ENCODE results near the gene DHRS3. TPM values are rescaled to one million over a fixed set of nuclear protein-coding genes. Genes with fewer than 3 reads are reported as not detected.
A peak's percentile ranks its signal among the peaks of the same experiment; 100 is the strongest.

DHRS3 gene
- total and polyA plus RNA-seq, 2 of the 13 experiments (the other 11 are each of a cell fraction or from before 2014, with no cell fraction given) = 48.5 to 90.5 TPM

DNA sequence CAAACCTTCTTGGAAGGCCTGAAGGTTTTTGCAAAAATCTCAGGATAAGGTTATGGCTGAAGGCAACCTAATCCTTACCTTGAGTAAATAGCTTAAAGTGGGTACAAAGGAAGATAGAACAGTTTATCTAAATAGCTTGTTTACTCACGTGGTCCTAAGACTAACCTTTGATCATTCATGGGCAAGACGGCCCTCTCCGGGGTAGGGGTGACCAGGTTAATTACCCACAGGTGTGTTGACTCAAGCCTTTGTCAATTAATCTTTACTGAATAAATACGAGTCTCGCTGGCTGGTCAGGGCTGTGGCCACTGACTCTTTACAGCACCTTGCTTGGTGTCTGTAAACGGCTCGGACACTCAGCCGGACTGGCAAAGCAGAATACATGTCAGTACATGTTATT is 36.6 kb upstream of the DHRS3 start (continued):
- TF ChIP-seq, protein P1, sequence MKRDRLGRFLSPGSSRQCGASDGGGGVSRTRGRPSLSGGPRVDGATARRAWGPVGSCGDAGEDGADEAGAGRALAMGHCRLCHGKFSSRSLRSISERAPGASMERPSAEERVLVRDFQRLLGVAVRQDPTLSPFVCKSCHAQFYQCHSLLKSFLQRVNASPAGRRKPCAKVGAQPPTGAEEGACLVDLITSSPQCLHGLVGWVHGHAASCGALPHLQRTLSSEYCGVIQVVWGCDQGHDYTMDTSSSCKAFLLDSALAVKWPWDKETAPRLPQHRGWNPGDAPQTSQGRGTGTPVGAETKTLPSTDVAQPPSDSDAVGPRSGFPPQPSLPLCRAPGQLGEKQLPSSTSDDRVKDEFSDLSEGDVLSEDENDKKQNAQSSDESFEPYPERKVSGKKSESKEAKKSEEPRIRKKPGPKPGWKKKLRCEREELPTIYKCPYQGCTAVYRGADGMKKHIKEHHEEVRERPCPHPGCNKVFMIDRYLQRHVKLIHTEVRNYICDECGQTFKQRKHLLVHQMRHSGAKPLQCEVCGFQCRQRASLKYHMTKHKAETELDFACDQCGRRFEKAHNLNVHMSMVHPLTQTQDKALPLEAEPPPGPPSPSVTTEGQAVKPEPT (CRISPR knock-in tag; IDR thresholded peaks at IDR 0.05; ENCODE audit: low read depth) = no peak
- TF ChIP-seq, protein P2, sequence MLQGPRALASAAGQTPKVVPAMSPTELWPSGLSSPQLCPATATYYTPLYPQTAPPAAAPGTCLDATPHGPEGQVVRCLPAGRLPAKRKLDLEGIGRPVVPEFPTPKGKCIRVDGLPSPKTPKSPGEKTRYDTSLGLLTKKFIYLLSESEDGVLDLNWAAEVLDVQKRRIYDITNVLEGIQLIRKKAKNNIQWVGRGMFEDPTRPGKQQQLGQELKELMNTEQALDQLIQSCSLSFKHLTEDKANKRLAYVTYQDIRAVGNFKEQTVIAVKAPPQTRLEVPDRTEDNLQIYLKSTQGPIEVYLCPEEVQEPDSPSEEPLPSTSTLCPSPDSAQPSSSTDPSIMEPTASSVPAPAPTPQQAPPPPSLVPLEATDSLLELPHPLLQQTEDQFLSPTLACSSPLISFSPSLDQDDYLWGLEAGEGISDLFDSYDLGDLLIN (CRISPR knock-in tag; IDR thresholded peaks at IDR 0.05; ENCODE audit: borderline replicate concordance) = no peak
- TF ChIP-seq, protein P3, sequence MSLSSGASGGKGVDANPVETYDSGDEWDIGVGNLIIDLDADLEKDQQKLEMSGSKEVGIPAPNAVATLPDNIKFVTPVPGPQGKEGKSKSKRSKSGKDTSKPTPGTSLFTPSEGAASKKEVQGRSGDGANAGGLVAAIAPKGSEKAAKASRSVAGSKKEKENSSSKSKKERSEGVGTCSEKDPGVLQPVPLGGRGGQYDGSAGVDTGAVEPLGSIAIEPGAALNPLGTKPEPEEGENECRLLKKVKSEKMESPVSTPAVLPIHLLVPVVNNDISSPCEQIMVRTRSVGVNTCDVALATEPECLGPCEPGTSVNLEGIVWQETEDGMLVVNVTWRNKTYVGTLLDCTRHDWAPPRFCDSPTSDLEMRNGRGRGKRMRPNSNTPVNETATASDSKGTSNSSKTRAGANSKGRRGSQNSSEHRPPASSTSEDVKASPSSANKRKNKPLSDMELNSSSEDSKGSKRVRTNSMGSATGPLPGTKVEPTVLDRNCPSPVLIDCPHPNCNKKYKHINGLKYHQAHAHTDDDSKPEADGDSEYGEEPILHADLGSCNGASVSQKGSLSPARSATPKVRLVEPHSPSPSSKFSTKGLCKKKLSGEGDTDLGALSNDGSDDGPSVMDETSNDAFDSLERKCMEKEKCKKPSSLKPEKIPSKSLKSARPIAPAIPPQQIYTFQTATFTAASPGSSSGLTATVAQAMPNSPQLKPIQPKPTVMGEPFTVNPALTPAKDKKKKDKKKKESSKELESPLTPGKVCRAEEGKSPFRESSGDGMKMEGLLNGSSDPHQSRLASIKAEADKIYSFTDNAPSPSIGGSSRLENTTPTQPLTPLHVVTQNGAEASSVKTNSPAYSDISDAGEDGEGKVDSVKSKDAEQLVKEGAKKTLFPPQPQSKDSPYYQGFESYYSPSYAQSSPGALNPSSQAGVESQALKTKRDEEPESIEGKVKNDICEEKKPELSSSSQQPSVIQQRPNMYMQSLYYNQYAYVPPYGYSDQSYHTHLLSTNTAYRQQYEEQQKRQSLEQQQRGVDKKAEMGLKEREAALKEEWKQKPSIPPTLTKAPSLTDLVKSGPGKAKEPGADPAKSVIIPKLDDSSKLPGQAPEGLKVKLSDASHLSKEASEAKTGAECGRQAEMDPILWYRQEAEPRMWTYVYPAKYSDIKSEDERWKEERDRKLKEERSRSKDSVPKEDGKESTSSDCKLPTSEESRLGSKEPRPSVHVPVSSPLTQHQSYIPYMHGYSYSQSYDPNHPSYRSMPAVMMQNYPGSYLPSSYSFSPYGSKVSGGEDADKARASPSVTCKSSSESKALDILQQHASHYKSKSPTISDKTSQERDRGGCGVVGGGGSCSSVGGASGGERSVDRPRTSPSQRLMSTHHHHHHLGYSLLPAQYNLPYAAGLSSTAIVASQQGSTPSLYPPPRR (CRISPR knock-in tag; IDR thresholded peaks at IDR 0.05; ENCODE audit: borderline replicate concordance) = peak; percentile 93
- TF ChIP-seq, protein P4, sequence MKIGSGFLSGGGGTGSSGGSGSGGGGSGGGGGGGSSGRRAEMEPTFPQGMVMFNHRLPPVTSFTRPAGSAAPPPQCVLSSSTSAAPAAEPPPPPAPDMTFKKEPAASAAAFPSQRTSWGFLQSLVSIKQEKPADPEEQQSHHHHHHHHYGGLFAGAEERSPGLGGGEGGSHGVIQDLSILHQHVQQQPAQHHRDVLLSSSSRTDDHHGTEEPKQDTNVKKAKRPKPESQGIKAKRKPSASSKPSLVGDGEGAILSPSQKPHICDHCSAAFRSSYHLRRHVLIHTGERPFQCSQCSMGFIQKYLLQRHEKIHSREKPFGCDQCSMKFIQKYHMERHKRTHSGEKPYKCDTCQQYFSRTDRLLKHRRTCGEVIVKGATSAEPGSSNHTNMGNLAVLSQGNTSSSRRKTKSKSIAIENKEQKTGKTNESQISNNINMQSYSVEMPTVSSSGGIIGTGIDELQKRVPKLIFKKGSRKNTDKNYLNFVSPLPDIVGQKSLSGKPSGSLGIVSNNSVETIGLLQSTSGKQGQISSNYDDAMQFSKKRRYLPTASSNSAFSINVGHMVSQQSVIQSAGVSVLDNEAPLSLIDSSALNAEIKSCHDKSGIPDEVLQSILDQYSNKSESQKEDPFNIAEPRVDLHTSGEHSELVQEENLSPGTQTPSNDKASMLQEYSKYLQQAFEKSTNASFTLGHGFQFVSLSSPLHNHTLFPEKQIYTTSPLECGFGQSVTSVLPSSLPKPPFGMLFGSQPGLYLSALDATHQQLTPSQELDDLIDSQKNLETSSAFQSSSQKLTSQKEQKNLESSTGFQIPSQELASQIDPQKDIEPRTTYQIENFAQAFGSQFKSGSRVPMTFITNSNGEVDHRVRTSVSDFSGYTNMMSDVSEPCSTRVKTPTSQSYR (CRISPR knock-in tag; IDR thresholded peaks at IDR 0.05; ENCODE audit: borderline replicate concordance) = 0 out of 2 replicates have a peak, but pooled peaks have one; percentile 15
- TF ChIP-seq CREM (IDR thresholded peaks at IDR 0.05) = peak; percentile 29; the same call in 1 of the 2 replicates
- TF ChIP-seq CREM (CRISPR knock-in tag; IDR thresholded peaks at IDR 0.05) = no peak
- TF ChIP-seq, protein P5, sequence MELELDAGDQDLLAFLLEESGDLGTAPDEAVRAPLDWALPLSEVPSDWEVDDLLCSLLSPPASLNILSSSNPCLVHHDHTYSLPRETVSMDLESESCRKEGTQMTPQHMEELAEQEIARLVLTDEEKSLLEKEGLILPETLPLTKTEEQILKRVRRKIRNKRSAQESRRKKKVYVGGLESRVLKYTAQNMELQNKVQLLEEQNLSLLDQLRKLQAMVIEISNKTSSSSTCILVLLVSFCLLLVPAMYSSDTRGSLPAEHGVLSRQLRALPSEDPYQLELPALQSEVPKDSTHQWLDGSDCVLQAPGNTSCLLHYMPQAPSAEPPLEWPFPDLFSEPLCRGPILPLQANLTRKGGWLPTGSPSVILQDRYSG (CRISPR knock-in tag; IDR thresholded peaks at IDR 0.05) = no peak
- no peak for TF ChIP-seq ZNF644 (CRISPR knock-in tag; IDR thresholded peaks at IDR 0.05; ENCODE audit: low read depth)
- TF ChIP-seq, protein P6, sequence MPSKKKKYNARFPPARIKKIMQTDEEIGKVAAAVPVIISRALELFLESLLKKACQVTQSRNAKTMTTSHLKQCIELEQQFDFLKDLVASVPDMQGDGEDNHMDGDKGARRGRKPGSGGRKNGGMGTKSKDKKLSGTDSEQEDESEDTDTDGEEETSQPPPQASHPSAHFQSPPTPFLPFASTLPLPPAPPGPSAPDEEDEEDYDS (CRISPR knock-in tag; IDR thresholded peaks at IDR 0.05) = no peak
